ENCODE data around the gene NUP98.
"Not testable (repeated sequence)": the region's sequence is repeated elsewhere in the genome, so short reads cannot be mapped to it uniquely, and the experiment has no call there.

NUP98 gene

GRCh38 chr11:3796801-3797328, 489 bp downstream of the NUP98 start:
- H3K4me1 ChIP-seq (ENCODE audit: insufficient read depth, low read length) = 0 out of 2 replicates have a peak, but pooled peaks cover 8% of the 10 kb centered on the region
- H3K9ac ChIP-seq (ENCODE audit: low read depth, low read length) = peak overlapping the region; percentile 91
- no peaks in the 10 kb centered on the region for H3K9me3 ChIP-seq (ENCODE audit: control insufficient read depth, insufficient read depth, low read length)
- peaks cover 10% of the 10 kb centered on the region; the same call in 1 of the 2 replicates for H3K36me3 ChIP-seq (ENCODE audit: insufficient read depth, low read length)

- Histone ChIP-seq H3K4me1 (ENCODE audit: insufficient read depth, low read length) (0 out of 2 replicates have a peak, but pooled peaks cover 8% of the 10 kb centered on the region), H3K9ac (ENCODE audit: low read depth, low read length) (peak overlapping the region; percentile 91), H3K36me3 (ENCODE audit: insufficient read depth, low read length) (peaks cover 10% of the 10 kb centered on the region; the same call in 1 of the 2 replicates), H3K9me3 (ENCODE audit: control insufficient read depth, insufficient read depth, low read length) (no peaks in the 10 kb centered on the region)
These were observed 1.0 kb downstream of the NUP98 start for GRCh38 chr11:3796346-3796745.

- 0 out of 2 replicates have a peak, but pooled peaks cover 8% of the 10 kb centered on the region for H3K4me1 ChIP-seq (ENCODE audit: insufficient read depth, low read length)
- H3K36me3 ChIP-seq (ENCODE audit: insufficient read depth, low read length) = peaks cover 10% of the 10 kb centered on the region; the same call in 1 of the 2 replicates
- peak overlapping the region; percentile 91; the same call in 1 of the 2 replicates for H3K9ac ChIP-seq (ENCODE audit: low read depth, low read length)
- no peaks in the 10 kb centered on the region for H3K9me3 ChIP-seq (ENCODE audit: control insufficient read depth, insufficient read depth, low read length)
These were observed 1.4 kb downstream of the NUP98 start for GRCh38 chr11:3796002-3796311.

- 0 out of 2 replicates have a peak overlapping the region, but pooled peaks have one; percentile 91 for H3K9ac ChIP-seq (ENCODE audit: low read depth, low read length)
- H3K4me1 ChIP-seq (ENCODE audit: insufficient read depth, low read length) = 0 out of 2 replicates have a peak, but pooled peaks cover 8% of the 10 kb centered on the region
- peaks cover 10% of the 10 kb centered on the region; the same call in 1 of the 2 replicates for H3K36me3 ChIP-seq (ENCODE audit: insufficient read depth, low read length)
- no peaks in the 10 kb centered on the region for H3K9me3 ChIP-seq (ENCODE audit: control insufficient read depth, insufficient read depth, low read length)
These were observed 2.0 kb downstream of the NUP98 start for GRCh38 chr11:3795131-3796001.

GRCh38 chr11:3794387-3794786, 3.0 kb downstream of the NUP98 start:
- H3K9ac ChIP-seq (ENCODE audit: low read depth, low read length) = not testable (repeated sequence)
- peaks cover 10% of the 10 kb centered on the region; the same call in 1 of the 2 replicates for H3K36me3 ChIP-seq (ENCODE audit: insufficient read depth, low read length)

GRCh38 chr11:3786781-3787428, 10.4 kb downstream of the NUP98 start:
- no peak overlapping the region for H3K9ac ChIP-seq (ENCODE audit: low read depth, low read length)
- no peaks in the 10 kb centered on the region for H3K36me3 ChIP-seq (ENCODE audit: insufficient read depth, low read length)
- no peaks in the 10 kb centered on the region for H3K4me1 ChIP-seq (ENCODE audit: insufficient read depth, low read length)
- H3K9me3 ChIP-seq (ENCODE audit: control insufficient read depth, insufficient read depth, low read length) = no peaks in the 10 kb centered on the region

More at GRCh38 chr11:3794387-3794786, 3.0 kb downstream of the NUP98 start:
- not testable (repeated sequence) for H3K4me1 ChIP-seq (ENCODE audit: insufficient read depth, low read length); H3K9me3 ChIP-seq (ENCODE audit: control insufficient read depth, insufficient read depth, low read length)

GRCh38 chr11:3783611-3784010, 13.7 kb downstream of the NUP98 start:
- Histone ChIP-seq H3K36me3 (ENCODE audit: insufficient read depth, low read length) (peaks cover 10% of the 10 kb centered on the region), H3K9me3 (ENCODE audit: control insufficient read depth, insufficient read depth, low read length) (no peaks in the 10 kb centered on the region), H3K4me1 (ENCODE audit: insufficient read depth, low read length) (no peaks in the 10 kb centered on the region), H3K9ac (ENCODE audit: low read depth, low read length) (no peak overlapping the region)

GRCh38 chr11:3782963-3783362, 14.4 kb downstream of the NUP98 start:
- Histone ChIP-seq H3K36me3 (ENCODE audit: insufficient read depth, low read length) (peaks cover 15% of the 10 kb centered on the region), H3K4me1 (ENCODE audit: insufficient read depth, low read length) (no peaks in the 10 kb centered on the region), H3K9me3 (ENCODE audit: control insufficient read depth, insufficient read depth, low read length) (no peaks in the 10 kb centered on the region), H3K9ac (ENCODE audit: low read depth, low read length) (no peak overlapping the region)

GRCh38 chr11:3781423-3781822, 15.9 kb downstream of the NUP98 start:
- no peak overlapping the region for H3K9ac ChIP-seq (ENCODE audit: low read depth, low read length)
- H3K4me1 ChIP-seq (ENCODE audit: insufficient read depth, low read length) = no peaks in the 10 kb centered on the region
- no peaks in the 10 kb centered on the region for H3K9me3 ChIP-seq (ENCODE audit: control insufficient read depth, insufficient read depth, low read length)
- H3K36me3 ChIP-seq (ENCODE audit: insufficient read depth, low read length) = peaks cover 15% of the 10 kb centered on the region

- Histone ChIP-seq H3K9me3 (ENCODE audit: control insufficient read depth, insufficient read depth, low read length) (no peaks in the 10 kb centered on the region), H3K4me1 (ENCODE audit: insufficient read depth, low read length) (no peaks in the 10 kb centered on the region), H3K36me3 (ENCODE audit: insufficient read depth, low read length) (peaks cover 22% of the 10 kb centered on the region)
These were observed 21.5 kb downstream of the NUP98 start for GRCh38 chr11:3775736-3776406.

GRCh38 chr11:3773180-3773579, 24.2 kb downstream of the NUP98 start:
- Histone ChIP-seq H3K9me3 (ENCODE audit: control insufficient read depth, insufficient read depth, low read length) (no peaks in the 10 kb centered on the region), H3K36me3 (ENCODE audit: insufficient read depth, low read length) (peaks cover 19% of the 10 kb centered on the region), H3K9ac (ENCODE audit: low read depth, low read length) (no peak overlapping the region)

More at GRCh38 chr11:3775736-3776406, 21.5 kb downstream of the NUP98 start:
- no peak overlapping the region for H3K9ac ChIP-seq (ENCODE audit: low read depth, low read length)

GRCh38 chr11:3767536-3767935, 29.8 kb downstream of the NUP98 start:
- Histone ChIP-seq H3K9ac (ENCODE audit: low read depth, low read length) (no peak overlapping the region), H3K9me3 (ENCODE audit: control insufficient read depth, insufficient read depth, low read length) (no peaks in the 10 kb centered on the region), H3K36me3 (ENCODE audit: insufficient read depth, low read length) (peaks cover 50% of the 10 kb centered on the region), H3K4me1 (ENCODE audit: insufficient read depth, low read length) (no peaks in the 10 kb centered on the region)

More at GRCh38 chr11:3773180-3773579, 24.2 kb downstream of the NUP98 start:
- H3K4me1 ChIP-seq (ENCODE audit: insufficient read depth, low read length) = no peaks in the 10 kb centered on the region

- H3K9ac ChIP-seq (ENCODE audit: low read depth, low read length); H3K4me1 ChIP-seq (ENCODE audit: insufficient read depth, low read length); H3K9me3 ChIP-seq (ENCODE audit: control insufficient read depth, insufficient read depth, low read length): not testable (repeated sequence)
- peaks cover 46% of the 10 kb centered on the region for H3K36me3 ChIP-seq (ENCODE audit: insufficient read depth, low read length)
These were observed 30.5 kb downstream of the NUP98 start for GRCh38 chr11:3766836-3767235.

- peaks cover 62% of the 10 kb centered on the region for H3K36me3 ChIP-seq (ENCODE audit: insufficient read depth, low read length)
- H3K9ac ChIP-seq (ENCODE audit: low read depth, low read length) = no peak overlapping the region
- H3K4me1 ChIP-seq (ENCODE audit: insufficient read depth, low read length) = no peaks in the 10 kb centered on the region
- no peaks in the 10 kb centered on the region for H3K9me3 ChIP-seq (ENCODE audit: control insufficient read depth, insufficient read depth, low read length)
These were observed 33.1 kb downstream of the NUP98 start for GRCh38 chr11:3764266-3764665.
